Mucosa of descending colon (tissue), 3 donors: ENCODE measurements around the gene CCDC134. TPM values are rescaled to one million over a fixed set of nuclear protein-coding genes. Genes with fewer than 3 reads are reported as not detected.
A peak's percentile ranks its signal among the peaks of the same experiment; 100 is the strongest.

Source experiments
- ATAC-seq: fragments of 200-7000 bp; cut with Tn5 transposase; one replicate; pipeline ENCODE4 v1.9.1; 2020; ENCODE audit warnings: mild to moderate bottlenecking, moderate library complexity
- DNase-seq, 3 donors: peaks; one replicate each; pipeline ENCODE4 v3.0.0-alpha.2; 2020
- H3K36me3 ChIP-seq: fragments of 200-600 bp; one replicate; pipeline ENCODE4 v1.8.0; 2021; ENCODE audit warnings: low read depth, mild to moderate bottlenecking
- H3K4me1 ChIP-seq: fragments of 200-600 bp; one replicate; pipeline ENCODE4 v1.8.0; 2021; ENCODE audit warnings: low read depth, mild to moderate bottlenecking
- H3K4me3 ChIP-seq: fragments of 200-600 bp; one replicate; pipeline ENCODE4 v1.8.0; 2021; ENCODE audit warnings: mild to moderate bottlenecking
- H3K9me3 ChIP-seq: fragments of 200-600 bp; one replicate; pipeline ENCODE4 v1.8.0; 2021; ENCODE audit warnings: mild to moderate bottlenecking
- intact Hi-C, 2 donors: fragments of 100-400 bp; cut with DNase I in 1 of 2; cut with micrococcal nuclease in 1 of 2; formaldehyde crosslinking; loops; one replicate each; pipeline versions ENCODE4 v1.11.0 to v1.11.1; 2022; cut with DNase I, micrococcal nuclease
- total RNA-seq, 3 donors: library from RNA; stranded (reverse); fragmentation: NEBNext Ultra II Directional in 2 of 3; extraction: Animal tissue kit (Norgen Biotek cat#: 25700) in 2 of 3; gene quantifications; one replicate each; pipeline versions ENCODE4 v1.2.1 to v1.2.4, GENCODE V29; 2021 to 2023
- TF ChIP-seq, protein P1 (sequence below): fragments of 200-600 bp; IDR thresholded peaks from one replicate; pipeline ENCODE4 v1.8.0; 2022; ENCODE audit warnings: antibody characterized with exemption, mild to moderate bottlenecking
- donor health status: DM: no; HTN: no; CAD: no; lungs with moderate emphysema.
- donor health status: DM: no; HTN: no; CAD: no.
- donor health status: DM: no; HTN: yes; CAD: no.

CCDC134 gene
- total RNA-seq, 3 donors from 2014 or later: 9.2 to 11.6 (median 10.0) TPM

DNA sequence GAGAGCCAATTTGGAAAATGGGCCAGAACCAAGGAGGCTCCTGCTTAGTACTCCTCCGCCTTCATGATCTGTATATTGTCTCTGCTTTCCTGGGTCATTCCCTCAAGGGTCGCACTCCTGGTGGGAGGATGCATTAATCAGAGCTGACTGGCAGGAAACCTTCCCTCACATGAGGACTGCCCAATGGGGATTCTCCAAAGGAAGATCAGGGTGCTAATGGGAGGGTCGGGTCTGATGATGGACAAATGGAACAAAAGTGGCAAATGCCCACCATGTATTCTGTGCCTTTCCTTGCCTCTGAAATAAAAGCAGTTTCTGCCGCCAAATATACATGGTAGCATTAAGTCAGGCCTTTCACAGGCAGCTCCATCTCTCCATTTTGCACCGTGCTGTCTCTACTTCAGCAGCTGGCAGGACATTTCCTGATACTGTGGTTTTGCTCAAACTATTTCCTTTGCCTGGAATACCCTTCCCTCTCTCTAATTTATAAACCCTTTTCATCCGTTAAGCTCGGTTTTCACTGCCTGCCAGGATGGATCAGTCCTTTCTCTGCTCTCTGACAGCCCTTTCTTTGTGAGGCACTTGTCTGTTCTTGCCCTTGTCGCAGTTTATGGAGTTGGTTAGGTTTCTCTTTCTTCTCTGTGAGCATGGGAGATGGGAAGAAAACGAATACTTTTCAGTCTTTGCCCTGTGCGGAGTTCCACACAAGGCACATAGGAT is 45.9 kb downstream of the CCDC134 start:
- no peak for DNase-seq
- Histone ChIP-seq H3K9me3 (no peaks in the 10 kb centered on the region), H3K4me1 (peaks cover 61% of the 10 kb centered on the region), H3K4me3 (no peak overlapping the region), H3K36me3 (no peaks in the 10 kb centered on the region)
- TF ChIP-seq, protein P1, sequence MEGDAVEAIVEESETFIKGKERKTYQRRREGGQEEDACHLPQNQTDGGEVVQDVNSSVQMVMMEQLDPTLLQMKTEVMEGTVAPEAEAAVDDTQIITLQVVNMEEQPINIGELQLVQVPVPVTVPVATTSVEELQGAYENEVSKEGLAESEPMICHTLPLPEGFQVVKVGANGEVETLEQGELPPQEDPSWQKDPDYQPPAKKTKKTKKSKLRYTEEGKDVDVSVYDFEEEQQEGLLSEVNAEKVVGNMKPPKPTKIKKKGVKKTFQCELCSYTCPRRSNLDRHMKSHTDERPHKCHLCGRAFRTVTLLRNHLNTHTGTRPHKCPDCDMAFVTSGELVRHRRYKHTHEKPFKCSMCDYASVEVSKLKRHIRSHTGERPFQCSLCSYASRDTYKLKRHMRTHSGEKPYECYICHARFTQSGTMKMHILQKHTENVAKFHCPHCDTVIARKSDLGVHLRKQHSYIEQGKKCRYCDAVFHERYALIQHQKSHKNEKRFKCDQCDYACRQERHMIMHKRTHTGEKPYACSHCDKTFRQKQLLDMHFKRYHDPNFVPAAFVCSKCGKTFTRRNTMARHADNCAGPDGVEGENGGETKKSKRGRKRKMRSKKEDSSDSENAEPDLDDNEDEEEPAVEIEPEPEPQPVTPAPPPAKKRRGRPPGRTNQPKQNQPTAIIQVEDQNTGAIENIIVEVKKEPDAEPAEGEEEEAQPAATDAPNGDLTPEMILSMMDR: no peak
- ATAC-seq: no peak
- intact Hi-C loops: no loop called here

DNA sequence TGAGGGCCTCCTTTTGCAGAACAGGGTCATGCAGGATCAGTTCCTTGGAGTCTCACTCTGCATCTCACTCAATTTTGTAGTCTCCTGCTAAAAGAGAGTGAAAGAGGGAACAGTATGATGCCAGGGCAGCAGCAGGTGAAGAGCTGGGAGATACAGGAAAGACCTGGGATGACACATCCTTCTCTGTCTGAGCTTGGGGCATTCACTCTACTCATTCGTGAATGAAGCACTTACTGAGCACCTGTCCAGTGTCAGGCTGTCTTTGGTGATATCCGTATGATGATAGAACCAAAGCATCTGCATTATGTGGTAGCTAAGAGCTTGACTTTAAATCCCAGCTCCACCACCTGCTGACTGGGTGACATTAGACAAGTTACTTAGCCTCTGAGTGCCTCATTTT is 46.8 kb downstream of the CCDC134 start:
- intact Hi-C loops: no loop called here
- TF ChIP-seq, protein P1: no peak
- H3K9me3 ChIP-seq: no peaks in the 10 kb centered on the region
- no peaks in the 10 kb centered on the region for H3K36me3 ChIP-seq
- no peak overlapping the region for H3K4me3 ChIP-seq
- peaks cover 59% of the 10 kb centered on the region for H3K4me1 ChIP-seq
- DNase-seq: no peak
- no peak for ATAC-seq

DNA sequence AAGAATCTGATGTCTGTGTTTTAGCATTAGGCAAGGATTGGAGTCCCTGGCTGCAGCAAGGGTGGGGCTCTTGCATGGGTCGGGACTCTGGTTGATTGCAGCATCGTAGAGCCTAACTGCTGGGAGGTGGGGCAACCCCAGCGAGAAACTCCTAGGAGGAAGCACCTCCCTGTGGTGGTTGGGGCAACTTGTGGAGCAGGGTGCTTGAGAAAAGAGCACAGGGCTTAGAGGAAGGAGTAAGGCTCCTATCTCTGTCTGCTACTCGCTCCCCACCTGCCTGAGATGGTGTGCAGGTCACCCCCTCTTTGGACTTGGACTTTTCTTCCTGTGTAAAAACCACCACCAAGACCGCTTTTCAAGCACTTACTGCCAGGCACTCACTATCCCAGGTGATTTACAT is 48.0 kb downstream of the CCDC134 start:
- intact Hi-C loops: no loop called here
- no peak overlapping the region for H3K4me3 ChIP-seq
- ATAC-seq: peak; percentile 98
- peaks cover 48% of the 10 kb centered on the region for H3K4me1 ChIP-seq
- H3K36me3 ChIP-seq: no peaks in the 10 kb centered on the region
- no peaks in the 10 kb centered on the region for H3K9me3 ChIP-seq
- TF ChIP-seq, protein P1: no peak
- peak; percentile 84 to 85 (median 84) for DNase-seq

DNA sequence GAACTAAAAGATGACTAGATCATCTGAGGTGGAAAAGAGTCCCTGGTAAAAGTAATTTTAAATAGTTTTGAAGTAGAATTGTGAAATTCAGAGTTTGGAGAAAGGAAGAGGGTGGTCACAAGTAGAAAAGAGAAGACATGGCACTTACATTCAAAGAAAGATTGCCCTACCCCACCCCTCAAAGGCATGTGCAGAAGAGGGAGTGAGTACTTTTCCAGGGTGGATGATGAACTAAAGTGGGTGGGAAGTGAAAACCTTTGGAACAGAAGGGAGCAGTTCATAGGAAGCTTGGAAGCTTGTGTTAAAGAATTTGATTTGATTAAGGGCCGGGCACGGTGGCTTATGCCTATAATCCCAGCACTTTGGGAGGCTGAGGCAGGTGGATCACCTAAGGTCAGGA is 56.0 kb downstream of the CCDC134 start:
- TF ChIP-seq, protein P1: no peak
- intact Hi-C loops: no loop called here
- peak; percentile 82 for ATAC-seq
- peaks cover 17% of the 10 kb centered on the region for H3K4me1 ChIP-seq
- H3K36me3 ChIP-seq: no peaks in the 10 kb centered on the region
- H3K4me3 ChIP-seq: no peak overlapping the region
- peak in 2 of 3 donors; percentile 43 to 55 for DNase-seq
- no peaks in the 10 kb centered on the region for H3K9me3 ChIP-seq

DNA sequence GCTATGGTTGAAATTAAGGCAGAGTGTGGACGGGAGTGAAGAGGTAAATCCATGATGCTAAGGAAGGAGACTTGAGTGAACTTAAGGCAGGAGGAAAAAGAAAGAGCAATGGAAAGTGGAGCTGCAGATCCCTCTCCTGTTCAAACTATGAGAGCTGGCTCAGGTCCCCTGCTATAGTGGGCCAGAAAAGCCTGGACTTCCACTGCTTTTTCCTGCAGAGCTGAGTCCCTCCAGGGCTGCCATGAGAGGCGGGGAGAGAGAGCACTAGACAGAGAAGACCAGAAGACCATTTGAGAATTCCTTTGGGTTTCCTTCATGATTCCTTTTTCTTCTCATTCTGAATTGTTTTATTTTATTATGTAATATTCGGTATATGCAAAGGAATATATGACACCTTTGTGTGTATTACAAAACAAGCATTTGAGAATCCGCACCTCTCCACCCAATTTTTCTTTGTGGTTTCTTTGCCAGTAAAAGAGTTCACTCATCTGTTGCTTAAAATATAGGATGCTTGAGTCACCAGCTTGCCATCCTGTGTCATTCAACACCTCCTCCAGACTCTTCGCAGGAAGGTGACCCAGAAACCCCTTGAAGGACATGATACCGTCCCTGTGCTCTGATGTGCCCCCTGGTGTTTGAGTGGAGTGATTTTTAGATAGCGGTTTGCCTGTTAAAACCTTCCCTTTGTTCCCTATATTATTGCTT is 56.8 kb downstream of the CCDC134 start:
- peaks cover 24% of the 10 kb centered on the region for H3K4me1 ChIP-seq

More for the DNA sequence above, 56.8 kb downstream of the CCDC134 start:
- H3K9me3 ChIP-seq: no peaks in the 10 kb centered on the region
- ATAC-seq (peak; percentile 58), DNase-seq (peak in 1 of 3 donors; percentile 59)
- intact Hi-C loops: no loop called here
- TF ChIP-seq, protein P1: peak; percentile 8
- no peak overlapping the region for H3K4me3 ChIP-seq
- no peaks in the 10 kb centered on the region for H3K36me3 ChIP-seq
